NCI-H2227 (cell line): Measurements from ENCODE around the gene DONSON.

ENCODE experiments used
- DNase-seq: peaks from one replicate; lab custom pipeline; 2025; ENCODE audit not compliant: unreplicated experiment; lab: John Stamatoyannopoulos, UW

DONSON gene

GRCh38 chr21:33542640-33543504 lies 45.6 kb downstream of the DONSON start, which contains the start of gene SON:
TSS of gene SON (plus strand) at chr21:33543038. CDS start at chr21:33543093, 55 bp downstream.
- DNase-seq, result peak; percentile 99

GRCh38 chr21:33541756-33542639 lies 46.5 kb downstream of the DONSON start, which contains the start of gene GART:
TSS of gene GART (minus strand) at chr21:33542117. CDS start at chr21:33539315, 2,802 bp downstream.
- peak; percentile 91 for DNase-seq

- peak; percentile 38 for DNase-seq
Measured at GRCh38 chr21:33541105-33541711, 47.3 kb downstream of the DONSON start.

- DNase-seq, result no peak
Measured at GRCh38 chr21:33540711-33541104, 47.8 kb downstream of the DONSON start.

GRCh38 chr21:33539616-33540015 lies 48.9 kb downstream of the DONSON start:
- no peak for DNase-seq

- no peak for DNase-seq
Measured at GRCh38 chr21:33537212-33537611, 51.3 kb downstream of the DONSON start.

GRCh38 chr21:33531007-33531406 lies 57.5 kb downstream of the DONSON start:
- no peak for DNase-seq
